ENCODE data around the gene KDM4C. TPM values are rescaled to one million over a fixed set of nuclear protein-coding genes. Genes with fewer than 3 reads are reported as not detected.

Gene KDM4C
- total RNA-seq, 4 donors from 2014 or later = 75.0 to 95.9 (median 88.9) TPM

DNA sequence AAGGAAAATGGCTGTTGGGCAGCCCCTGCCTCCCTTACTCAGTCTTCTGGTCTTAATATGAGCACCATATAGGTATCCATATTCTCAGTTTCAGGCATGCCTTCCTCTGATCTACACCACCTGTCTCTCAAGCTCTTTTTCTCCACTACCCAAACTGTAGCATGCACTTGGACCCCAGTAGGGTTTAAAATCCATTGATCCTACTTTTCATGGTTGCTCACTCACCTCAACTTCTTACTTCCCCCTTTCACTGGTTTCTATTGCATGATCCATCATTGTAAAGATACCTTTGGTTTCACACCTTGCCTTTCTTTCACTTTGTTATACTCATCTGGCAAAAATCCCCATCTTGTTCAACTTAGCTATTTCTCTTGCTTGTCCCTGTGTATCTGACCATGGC, 159.4 kb downstream of the KDM4C start:
- Histone ChIP-seq H3K4me1 (no peaks in the 10 kb centered on the region), H3K9me3 (no peaks in the 10 kb centered on the region), H3K36me3 (no peaks in the 10 kb centered on the region), H3K27me3 (no peaks in the 10 kb centered on the region), H3K4me3 (no peak overlapping the region), H3K27ac (no peak overlapping the region)
- in situ Hi-C loops (cut with MboI; ENCODE audit: low pct_ligation_motif_present in 1 of 4, low pct_unique_long_range_greater_than_20kb in 1 of 4, low sequenced_read_pairs in 3 of 4) (no loop called here), intact Hi-C loops (cut with DNase I; ENCODE audit: low total_unique reads) (no loop called here)
- DNase-seq = no peak
- TF ChIP-seq, protein P1, sequence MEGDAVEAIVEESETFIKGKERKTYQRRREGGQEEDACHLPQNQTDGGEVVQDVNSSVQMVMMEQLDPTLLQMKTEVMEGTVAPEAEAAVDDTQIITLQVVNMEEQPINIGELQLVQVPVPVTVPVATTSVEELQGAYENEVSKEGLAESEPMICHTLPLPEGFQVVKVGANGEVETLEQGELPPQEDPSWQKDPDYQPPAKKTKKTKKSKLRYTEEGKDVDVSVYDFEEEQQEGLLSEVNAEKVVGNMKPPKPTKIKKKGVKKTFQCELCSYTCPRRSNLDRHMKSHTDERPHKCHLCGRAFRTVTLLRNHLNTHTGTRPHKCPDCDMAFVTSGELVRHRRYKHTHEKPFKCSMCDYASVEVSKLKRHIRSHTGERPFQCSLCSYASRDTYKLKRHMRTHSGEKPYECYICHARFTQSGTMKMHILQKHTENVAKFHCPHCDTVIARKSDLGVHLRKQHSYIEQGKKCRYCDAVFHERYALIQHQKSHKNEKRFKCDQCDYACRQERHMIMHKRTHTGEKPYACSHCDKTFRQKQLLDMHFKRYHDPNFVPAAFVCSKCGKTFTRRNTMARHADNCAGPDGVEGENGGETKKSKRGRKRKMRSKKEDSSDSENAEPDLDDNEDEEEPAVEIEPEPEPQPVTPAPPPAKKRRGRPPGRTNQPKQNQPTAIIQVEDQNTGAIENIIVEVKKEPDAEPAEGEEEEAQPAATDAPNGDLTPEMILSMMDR (IDR thresholded peaks at IDR 0.05) = no peak
- TF ChIP-seq EP300 (IDR thresholded peaks at IDR 0.05; ENCODE audit: low read depth) = no peak

DNA sequence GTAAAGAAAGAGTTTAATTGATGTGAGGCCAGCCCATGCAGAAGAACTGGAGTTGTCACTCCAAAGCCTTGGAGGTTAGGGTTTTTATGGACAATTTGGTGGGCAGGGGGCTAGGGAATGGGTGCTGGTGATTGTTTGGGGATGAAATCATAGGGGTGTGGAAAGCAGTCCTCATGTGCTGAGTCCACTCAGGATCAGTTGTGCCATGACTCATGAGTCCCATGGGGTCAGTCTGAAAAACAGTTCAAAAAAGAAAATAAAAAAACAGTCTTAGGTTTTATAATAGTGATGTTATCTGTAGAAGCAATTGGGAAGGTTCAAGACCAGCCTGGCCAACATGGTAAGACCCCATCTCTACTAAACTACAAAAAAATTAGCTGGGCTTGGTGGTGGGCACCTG, 162.3 kb downstream of the KDM4C start:
- H3K9me3 ChIP-seq = no peaks in the 10 kb centered on the region
- no peak overlapping the region for H3K27ac ChIP-seq
- H3K27me3 ChIP-seq = no peaks in the 10 kb centered on the region
- no peak for TF ChIP-seq EP300 (IDR thresholded peaks at IDR 0.05; ENCODE audit: low read depth)
- no peak for TF ChIP-seq POLR2A (IDR thresholded peaks at IDR 0.05)
- TF ChIP-seq POLR2AphosphoS5 (IDR thresholded peaks at IDR 0.05) = no peak
- TF ChIP-seq, protein P1 (IDR thresholded peaks at IDR 0.05) = no peak
- H3K36me3 ChIP-seq = no peaks in the 10 kb centered on the region
- no peak overlapping the region for H3K4me3 ChIP-seq
- in situ Hi-C loops (cut with MboI; ENCODE audit: low pct_ligation_motif_present in 1 of 4, low pct_unique_long_range_greater_than_20kb in 1 of 4, low sequenced_read_pairs in 3 of 4) (no loop called here), intact Hi-C loops (cut with DNase I; ENCODE audit: low total_unique reads) (no loop called here)
- H3K4me1 ChIP-seq = no peaks in the 10 kb centered on the region
- DNase-seq = no peak

DNA sequence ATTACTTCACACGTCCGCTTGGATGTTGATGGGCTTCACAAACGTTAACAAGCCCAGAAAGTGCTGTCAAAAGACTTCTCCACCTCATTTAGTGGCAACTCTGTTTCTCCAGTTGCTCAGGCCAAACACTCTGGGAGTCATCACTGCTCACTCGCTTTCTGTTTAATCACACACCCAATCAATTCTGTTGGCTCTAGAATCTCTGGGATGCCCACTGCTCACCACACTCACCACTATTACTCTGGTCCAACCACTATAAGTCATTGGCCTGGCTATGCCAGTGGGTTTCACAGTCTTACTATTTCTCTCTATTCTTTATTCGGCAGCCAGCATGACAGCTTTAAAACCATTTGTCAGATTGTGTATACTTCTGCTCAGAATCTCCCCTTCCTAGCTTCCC, 163.5 kb downstream of the KDM4C start:
- Histone ChIP-seq H3K36me3 (no peaks in the 10 kb centered on the region), H3K27ac (no peak overlapping the region), H3K9me3 (no peaks in the 10 kb centered on the region), H3K27me3 (no peaks in the 10 kb centered on the region), H3K4me1 (no peaks in the 10 kb centered on the region), H3K4me3 (no peak overlapping the region)
- TF ChIP-seq EP300 (IDR thresholded peaks at IDR 0.05; ENCODE audit: low read depth) = no peak
- no peak for TF ChIP-seq POLR2AphosphoS5 (IDR thresholded peaks at IDR 0.05)
- no peak for TF ChIP-seq POLR2A (IDR thresholded peaks at IDR 0.05)
- TF ChIP-seq, protein P1 (IDR thresholded peaks at IDR 0.05) = no peak
- DNase-seq = no peak
- intact Hi-C loops (cut with DNase I; ENCODE audit: low total_unique reads) = no loop called here
- in situ Hi-C loops (cut with MboI; ENCODE audit: low pct_ligation_motif_present in 1 of 4, low pct_unique_long_range_greater_than_20kb in 1 of 4, low sequenced_read_pairs in 3 of 4) = no loop called here
- WGBS, 2 donors (ENCODE audit: low coverage in 1 of 2) = 92 to 100% methylated on average over 2 to 5 of the region's 5 CpGs

DNA sequence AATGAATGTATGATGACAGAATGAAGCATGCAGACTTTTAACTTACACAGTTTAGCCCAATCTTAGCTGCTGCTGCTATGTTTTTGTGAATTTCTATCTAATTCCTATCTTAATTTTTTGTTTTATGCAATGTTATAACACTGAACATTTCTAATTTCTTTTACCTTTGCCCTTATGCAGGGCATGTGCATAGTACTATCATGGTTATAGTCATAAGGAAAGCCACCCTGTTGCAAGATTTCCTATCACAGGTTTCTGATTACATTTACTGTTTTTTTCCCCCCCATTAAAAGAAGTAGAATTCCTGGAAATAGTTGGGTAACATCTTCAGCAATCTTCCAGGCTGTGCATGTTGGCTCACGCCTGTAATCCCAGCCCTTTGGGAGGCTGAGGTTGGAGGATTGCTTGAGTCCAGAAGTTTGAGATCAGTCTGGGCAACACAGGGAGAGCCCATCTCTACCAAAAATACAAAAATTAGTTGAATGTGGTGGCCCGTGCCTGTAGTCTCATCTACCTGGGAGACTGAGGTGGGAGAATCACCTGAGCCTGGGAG, 164.4 kb downstream of the KDM4C start:
- H3K36me3 ChIP-seq = no peaks in the 10 kb centered on the region
- H3K9me3 ChIP-seq = no peaks in the 10 kb centered on the region
- WGBS, 2 donors (ENCODE audit: low coverage in 1 of 2) = 87% methylated on average over 2 of the region's 2 CpGs; no CpG with 5 or more reads in 1 of the 2 donors
- no peaks in the 10 kb centered on the region for H3K27me3 ChIP-seq
- in situ Hi-C loops (cut with MboI; ENCODE audit: low pct_ligation_motif_present in 1 of 4, low pct_unique_long_range_greater_than_20kb in 1 of 4, low sequenced_read_pairs in 3 of 4) (no loop called here), intact Hi-C loops (cut with DNase I; ENCODE audit: low total_unique reads) (no loop called here)
- no peak overlapping the region for H3K27ac ChIP-seq
- H3K4me3 ChIP-seq = no peak overlapping the region
- no peaks in the 10 kb centered on the region for H3K4me1 ChIP-seq
- TF ChIP-seq, protein P1 (IDR thresholded peaks at IDR 0.05) = no peak
- no peak for TF ChIP-seq EP300 (IDR thresholded peaks at IDR 0.05; ENCODE audit: low read depth)
- no peak for TF ChIP-seq POLR2AphosphoS5 (IDR thresholded peaks at IDR 0.05)
- no peak for TF ChIP-seq POLR2A (IDR thresholded peaks at IDR 0.05)
- no peak for DNase-seq
